Midbrain (tissue), 1 donor: ENCODE data around the gene KAT6B.
"Not testable (repeated sequence)": the region's sequence is repeated elsewhere in the genome, so short reads cannot be mapped to it uniquely, and the experiment has no call there.

Source experiments
- DNase-seq: peaks from one replicate; lab custom pipeline; 2025; lab: John Stamatoyannopoulos, UW

Gene KAT6B

DNA sequence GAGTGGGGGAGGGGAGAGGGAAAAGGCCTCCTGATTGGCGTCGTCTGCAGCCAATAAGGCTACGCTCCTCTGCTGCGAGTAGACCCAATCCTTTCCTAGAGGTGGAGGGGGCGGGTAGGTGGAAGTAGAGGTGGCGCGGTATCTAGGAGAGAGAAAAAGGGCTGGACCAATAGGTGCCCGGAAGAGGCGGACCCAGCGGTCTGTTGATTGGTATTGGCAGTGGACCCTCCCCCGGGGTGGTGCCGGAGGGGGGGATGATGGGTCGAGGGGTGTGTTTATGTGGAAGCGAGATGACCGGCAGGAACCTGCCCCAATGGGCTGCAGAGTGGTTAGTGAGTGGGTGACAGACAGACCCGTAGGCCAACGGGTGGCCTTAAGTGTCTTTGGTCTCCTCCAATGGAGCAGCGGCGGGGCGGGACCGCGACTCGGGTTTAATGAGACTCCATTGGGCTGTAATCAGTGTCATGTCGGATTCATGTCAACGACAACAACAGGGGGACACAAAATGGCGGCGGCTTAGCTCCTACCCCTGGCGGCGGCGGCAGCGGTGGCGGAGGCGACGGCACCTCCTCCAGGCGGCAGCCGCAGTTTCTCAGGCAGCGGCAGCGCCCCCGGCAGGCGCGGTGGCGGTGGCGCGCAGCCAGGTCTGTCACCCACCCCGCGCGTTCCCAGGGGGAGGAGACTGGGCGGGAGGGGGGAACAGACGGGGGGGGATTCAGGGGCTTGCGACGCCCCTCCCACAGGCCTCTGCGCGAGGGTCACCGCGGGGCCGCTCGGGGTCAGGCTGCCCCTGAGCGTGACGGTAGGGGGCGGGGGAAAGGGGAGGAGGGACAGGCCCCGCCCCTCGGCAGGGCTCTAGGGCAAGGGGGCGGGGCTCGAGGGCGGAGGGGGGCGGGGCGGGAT, at the start of gene KAT6B:
Gene KAT6B (plus strand): TSS at position 459 of the 903 bp plus-strand sequence. CDS start 16,258 bp downstream, outside the sequence.
- DNase-seq: peak; percentile 100

- DNase-seq: no peak
Measured at GRCh38 chr10:74778436-74779094, 47.8 kb upstream of the KAT6B start.

GRCh38 chr10:74781870-74782269, 44.5 kb upstream of the KAT6B start:
- DNase-seq: not testable (repeated sequence)

- DNase-seq: no peak
Measured at GRCh38 chr10:74784462-74784861, 41.9 kb upstream of the KAT6B start.

GRCh38 chr10:74786126-74786525, 40.3 kb upstream of the KAT6B start:
- DNase-seq: no peak

GRCh38 chr10:74787457-74787856, 38.9 kb upstream of the KAT6B start:
- no peak for DNase-seq

- DNase-seq: not testable (repeated sequence)
Measured at GRCh38 chr10:74791979-74792378, 34.4 kb upstream of the KAT6B start.

DNA sequence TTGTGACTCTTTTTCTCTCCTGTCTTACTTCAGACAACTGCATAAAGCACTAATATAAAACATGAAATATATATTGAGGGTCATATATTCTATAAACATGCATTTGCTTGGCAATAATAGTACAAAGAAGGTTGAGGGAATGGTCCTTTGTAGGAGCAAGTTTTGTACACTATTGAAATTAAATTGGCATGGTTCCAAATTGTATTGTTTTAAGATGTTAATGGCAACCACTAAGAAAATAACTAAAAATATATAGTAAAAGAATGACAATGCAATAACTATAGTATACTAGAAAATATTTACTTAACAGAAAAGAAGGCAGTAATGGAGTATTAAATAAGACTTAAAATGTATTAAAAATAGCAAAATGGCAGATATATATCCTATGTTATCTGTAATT, 33.7 kb upstream of the KAT6B start:
- DNase-seq: no peak

GRCh38 chr10:74793240-74793639, 33.2 kb upstream of the KAT6B start:
- DNase-seq: not testable (repeated sequence)

- no peak for DNase-seq
Measured at GRCh38 chr10:74794531-74794930, 31.9 kb upstream of the KAT6B start.

- no peak for DNase-seq
Measured at GRCh38 chr10:74797550-74797949, 28.9 kb upstream of the KAT6B start.

- DNase-seq: no peak
Measured at GRCh38 chr10:74799721-74800221, 26.6 kb upstream of the KAT6B start.

GRCh38 chr10:74801447-74801846, 25.0 kb upstream of the KAT6B start:
- no peak for DNase-seq

GRCh38 chr10:74808501-74808900, 17.9 kb upstream of the KAT6B start:
- no peak for DNase-seq

- no peak for DNase-seq
Measured at GRCh38 chr10:74810087-74810486, 16.3 kb upstream of the KAT6B start.

GRCh38 chr10:74813381-74814259, 12.8 kb upstream of the KAT6B start:
- no peak for DNase-seq

- DNase-seq: no peak
Measured at GRCh38 chr10:74814797-74815196, 11.6 kb upstream of the KAT6B start.

- no peak for DNase-seq
Measured at GRCh38 chr10:74816824-74817498, 9.4 kb upstream of the KAT6B start.

DNA sequence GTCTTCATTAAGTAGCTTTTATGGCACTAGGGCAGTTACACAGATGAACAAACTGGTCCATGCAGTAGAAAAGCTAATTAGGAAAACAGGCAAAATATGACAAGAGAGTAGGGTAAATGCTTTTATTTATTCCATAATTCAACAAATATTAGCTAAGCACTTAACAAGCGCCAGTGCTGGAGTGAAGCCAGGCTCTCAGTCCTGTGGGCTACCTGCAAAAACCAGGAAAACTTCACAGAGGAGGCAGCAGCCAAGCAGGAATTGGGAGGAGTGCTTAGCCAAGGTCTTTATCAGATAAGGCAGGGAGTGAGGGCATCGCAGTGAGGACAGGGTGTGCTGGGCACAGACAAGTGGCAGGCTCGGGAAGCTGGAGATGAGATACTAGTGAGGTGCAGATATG, 4.9 kb upstream of the KAT6B start:
- DNase-seq: no peak

- DNase-seq: no peak
Measured at GRCh38 chr10:74822101-74822500, 4.3 kb upstream of the KAT6B start.

DNA sequence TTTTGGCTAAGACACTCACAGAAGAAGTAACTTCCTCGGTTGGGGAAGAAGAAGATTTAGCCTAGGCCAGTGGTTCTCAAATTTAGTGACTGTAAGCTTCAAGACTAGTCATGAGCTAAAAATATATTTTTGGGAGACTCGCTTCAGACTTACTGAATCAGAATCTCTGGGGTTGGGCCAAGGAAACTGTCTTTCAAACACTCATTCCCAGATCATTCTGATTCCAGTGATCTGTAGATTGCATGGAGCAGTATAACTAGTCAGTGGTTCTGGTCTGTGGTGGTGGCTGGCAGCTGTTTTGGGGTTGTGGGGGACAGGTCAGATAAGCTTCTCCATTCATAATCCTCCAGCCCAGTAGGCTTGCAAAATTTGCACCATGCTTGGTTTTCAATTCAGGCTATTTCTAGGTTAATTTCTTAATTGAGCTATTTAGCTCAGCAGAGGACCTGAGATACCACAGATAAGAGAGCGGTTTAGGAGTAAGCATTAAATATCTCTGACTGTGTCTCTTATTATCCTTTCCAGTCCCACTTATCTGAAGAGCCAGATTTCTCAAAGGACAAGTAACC, 3.8 kb upstream of the KAT6B start:
- DNase-seq: no peak
